ENCODE results near the gene CLIC6.

Gene CLIC6

GRCh38 chr21:34648739-34649297 is 20.0 kb upstream of the CLIC6 start:
- no peak for TF ChIP-seq CTCF (IDR thresholded peaks at IDR 0.05)
- Mint-ChIP-seq H3K36me3 (ENCODE audit: low read depth) (no peaks in the 10 kb centered on the region), H3K4me3 (no peak overlapping the region), H3K27ac (no peak overlapping the region), H3K4me1 (peaks cover 19% of the 10 kb centered on the region), H3K9me3 (peaks cover 25% of the 10 kb centered on the region), H3K27me3 (ENCODE audit: low read depth, poor library complexity) (peaks cover 15% of the 10 kb centered on the region)
- no peak for DNase-seq

GRCh38 chr21:34649400-34649799 is 19.4 kb upstream of the CLIC6 start:
- DNase-seq, result no peak
- Mint-ChIP-seq H3K36me3 (ENCODE audit: low read depth) (no peaks in the 10 kb centered on the region), H3K4me3 (no peak overlapping the region), H3K9me3 (peaks cover 25% of the 10 kb centered on the region), H3K27ac (no peak overlapping the region), H3K4me1 (peaks cover 19% of the 10 kb centered on the region), H3K27me3 (ENCODE audit: low read depth, poor library complexity) (peaks cover 16% of the 10 kb centered on the region)
- no peak for TF ChIP-seq CTCF (IDR thresholded peaks at IDR 0.05)

- Mint-ChIP-seq H3K27ac (no peak overlapping the region), H3K4me1 (peaks cover 14% of the 10 kb centered on the region), H3K9me3 (peaks cover 25% of the 10 kb centered on the region), H3K36me3 (ENCODE audit: low read depth) (no peaks in the 10 kb centered on the region), H3K27me3 (ENCODE audit: low read depth, poor library complexity) (peaks cover 19% of the 10 kb centered on the region), H3K4me3 (no peak overlapping the region)
- TF ChIP-seq CTCF (IDR thresholded peaks at IDR 0.05), result no peak
- no peak for DNase-seq
Measured at GRCh38 chr21:34650861-34651431, 17.8 kb upstream of the CLIC6 start.

- TF ChIP-seq CTCF (IDR thresholded peaks at IDR 0.05), result no peak
- Mint-ChIP-seq H3K4me1 (peaks cover 14% of the 10 kb centered on the region), H3K36me3 (ENCODE audit: low read depth) (no peaks in the 10 kb centered on the region), H3K4me3 (no peak overlapping the region), H3K9me3 (peaks cover 25% of the 10 kb centered on the region), H3K27me3 (ENCODE audit: low read depth, poor library complexity) (peaks cover 23% of the 10 kb centered on the region), H3K27ac (no peak overlapping the region)
- DNase-seq, result no peak
Measured at GRCh38 chr21:34651642-34652041, 17.2 kb upstream of the CLIC6 start.

DNA sequence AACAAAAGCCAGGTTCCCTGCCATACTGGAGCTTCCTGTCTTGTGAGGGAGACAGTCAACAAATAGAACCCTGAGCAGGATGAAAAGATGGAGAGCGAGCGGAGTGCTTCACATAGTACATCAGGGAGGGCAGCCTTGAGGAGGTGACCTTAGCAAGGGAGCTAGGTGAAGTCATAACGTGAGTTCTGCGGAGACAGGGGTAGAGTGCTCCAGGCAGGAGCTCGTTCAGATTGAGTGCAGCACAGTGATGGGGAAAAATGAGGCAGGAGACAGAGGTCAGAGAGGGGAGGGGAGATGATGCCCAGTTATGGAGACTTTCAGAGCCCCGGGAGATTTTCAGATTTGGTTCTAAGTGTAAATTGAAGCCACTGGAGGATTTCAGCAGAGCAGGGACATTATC is 15.3 kb upstream of the CLIC6 start:
- no peak for TF ChIP-seq CTCF (IDR thresholded peaks at IDR 0.05)
- no peaks in the 10 kb centered on the region for H3K36me3 Mint-ChIP-seq (ENCODE audit: low read depth)
- H3K27ac Mint-ChIP-seq, result no peak overlapping the region
- no peak for DNase-seq
- H3K9me3 Mint-ChIP-seq, result peaks cover 25% of the 10 kb centered on the region
- H3K4me1 Mint-ChIP-seq, result peaks cover 1% of the 10 kb centered on the region
- no peak overlapping the region for H3K4me3 Mint-ChIP-seq
- H3K27me3 Mint-ChIP-seq (ENCODE audit: low read depth, poor library complexity), result peaks cover 32% of the 10 kb centered on the region

- DNase-seq, result no peak
- H3K9me3 Mint-ChIP-seq, result peaks cover 27% of the 10 kb centered on the region
- no peak overlapping the region for H3K27ac Mint-ChIP-seq
- H3K4me3 Mint-ChIP-seq, result no peak overlapping the region
- H3K27me3 Mint-ChIP-seq (ENCODE audit: low read depth, poor library complexity), result peaks cover 47% of the 10 kb centered on the region
- H3K36me3 Mint-ChIP-seq (ENCODE audit: low read depth), result no peaks in the 10 kb centered on the region
- no peaks in the 10 kb centered on the region for H3K4me1 Mint-ChIP-seq
- TF ChIP-seq CTCF (IDR thresholded peaks at IDR 0.05), result no peak
Measured at GRCh38 chr21:34661848-34662247, 6.9 kb upstream of the CLIC6 start.

Data from nephron progenitor cell (in vitro differentiated cells).